HL-60 (cell line): ENCODE results near the gene GALNT17.

ENCODE experiments used
- DNase-seq, 2 experiments: peaks; one replicate each; pipeline ENCODE4 v3.0.0-alpha.2; 2010 to 2020; ENCODE audit warnings: low read depth in 1 of 2, low spot score in 1 of 2
- H3K27ac ChIP-seq: fragments of 250-450 bp; sonication (Bioruptor Pico); replicated peaks from 2 replicates; pipeline ENCODE4 v1.5.1; 2020; ENCODE audit warnings: mild to moderate bottlenecking, moderate library complexity
- H3K27me3 ChIP-seq: fragments of 250-450 bp; sonication (Bioruptor Pico); 2 replicates; pipeline ENCODE4 v1.5.1; 2021; ENCODE audit warnings: mild to moderate bottlenecking, moderate library complexity; ENCODE audit not compliant: insufficient read depth, poor library complexity, severe bottlenecking
- H3K4me3 ChIP-seq: replicated peaks from 2 replicates; pipeline ENCODE4 v1.5.1; 2011; ENCODE audit warnings: mild to moderate bottlenecking, control low read depth, low read length; ENCODE audit not compliant: insufficient read depth
- GABPA ChIP-seq: IDR thresholded peaks from 2 replicates; pipeline ENCODE4 v1.6.1; 2012; ENCODE audit warnings: low read depth
- POLR2AphosphoS5 ChIP-seq: IDR thresholded peaks from 2 replicates; pipeline ENCODE4 v1.6.1; 2012; ENCODE audit warnings: low read depth
- SPI1 ChIP-seq: IDR thresholded peaks from 2 replicates; pipeline ENCODE4 v1.6.1; 2012; ENCODE audit warnings: low read depth, mild to moderate bottlenecking, borderline replicate concordance
- TF ChIP-seq, protein P1 (sequence below): IDR thresholded peaks from 2 replicates; pipeline ENCODE4 v1.6.1; 2012; ENCODE audit warnings: low read depth; ENCODE audit not compliant: insufficient replicate concordance
- TF ChIP-seq, protein P2 (sequence below): IDR thresholded peaks from one replicate; pipeline ENCODE4 v1.5.1; 2011; ENCODE audit warnings: low read length, control low read depth, inconsistent platforms; ENCODE audit not compliant: insufficient read depth

The GALNT17 gene

DNA sequence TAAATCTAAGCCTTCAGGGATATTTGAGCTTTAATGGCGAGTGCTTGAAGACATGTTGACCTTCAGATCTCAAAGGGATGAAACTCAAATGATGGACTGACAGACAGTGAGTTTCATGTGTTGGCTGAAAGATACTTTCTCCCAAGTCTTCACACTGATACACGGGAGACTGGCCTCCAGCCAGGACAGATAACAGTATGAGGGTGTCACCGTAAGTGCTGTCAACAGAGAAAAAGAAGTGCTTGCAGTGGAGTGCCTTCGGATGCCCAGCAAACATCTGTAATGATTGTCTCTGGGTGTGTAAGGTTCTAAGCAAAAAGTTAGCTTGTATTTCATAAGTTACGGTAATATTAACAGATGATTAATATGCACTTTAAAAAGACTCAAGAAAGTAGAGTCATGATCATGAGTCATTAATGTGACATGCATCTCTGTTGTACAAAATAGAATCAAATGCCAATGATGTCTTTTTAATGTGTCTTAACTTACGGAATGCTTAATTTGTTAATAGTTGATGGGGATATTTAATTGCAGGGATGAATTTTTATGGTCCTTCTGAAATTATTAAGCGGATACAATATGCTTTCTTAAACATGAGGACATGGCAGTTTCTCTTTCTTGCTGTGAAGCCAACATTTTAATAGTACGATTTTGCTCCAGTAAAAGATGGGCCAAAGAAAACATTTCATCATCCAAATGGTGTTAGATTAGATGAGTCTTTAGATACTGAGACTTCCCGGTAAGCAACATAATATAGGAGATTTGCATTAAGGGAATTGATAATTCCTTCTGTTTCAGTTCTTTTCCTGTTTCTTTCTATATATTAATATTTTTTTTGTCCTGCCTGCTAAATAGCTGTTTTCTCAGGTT lies 292.5 kb downstream of the GALNT17 start:
- no peak for DNase-seq
- Histone ChIP-seq H3K27me3 (no peaks in the 10 kb centered on the region), H3K27ac (no peak overlapping the region), H3K4me3 (no peak overlapping the region)
- TF ChIP-seq SPI1 (no peak), GABPA (no peak), POLR2AphosphoS5 (no peak)
- TF ChIP-seq, protein P1, sequence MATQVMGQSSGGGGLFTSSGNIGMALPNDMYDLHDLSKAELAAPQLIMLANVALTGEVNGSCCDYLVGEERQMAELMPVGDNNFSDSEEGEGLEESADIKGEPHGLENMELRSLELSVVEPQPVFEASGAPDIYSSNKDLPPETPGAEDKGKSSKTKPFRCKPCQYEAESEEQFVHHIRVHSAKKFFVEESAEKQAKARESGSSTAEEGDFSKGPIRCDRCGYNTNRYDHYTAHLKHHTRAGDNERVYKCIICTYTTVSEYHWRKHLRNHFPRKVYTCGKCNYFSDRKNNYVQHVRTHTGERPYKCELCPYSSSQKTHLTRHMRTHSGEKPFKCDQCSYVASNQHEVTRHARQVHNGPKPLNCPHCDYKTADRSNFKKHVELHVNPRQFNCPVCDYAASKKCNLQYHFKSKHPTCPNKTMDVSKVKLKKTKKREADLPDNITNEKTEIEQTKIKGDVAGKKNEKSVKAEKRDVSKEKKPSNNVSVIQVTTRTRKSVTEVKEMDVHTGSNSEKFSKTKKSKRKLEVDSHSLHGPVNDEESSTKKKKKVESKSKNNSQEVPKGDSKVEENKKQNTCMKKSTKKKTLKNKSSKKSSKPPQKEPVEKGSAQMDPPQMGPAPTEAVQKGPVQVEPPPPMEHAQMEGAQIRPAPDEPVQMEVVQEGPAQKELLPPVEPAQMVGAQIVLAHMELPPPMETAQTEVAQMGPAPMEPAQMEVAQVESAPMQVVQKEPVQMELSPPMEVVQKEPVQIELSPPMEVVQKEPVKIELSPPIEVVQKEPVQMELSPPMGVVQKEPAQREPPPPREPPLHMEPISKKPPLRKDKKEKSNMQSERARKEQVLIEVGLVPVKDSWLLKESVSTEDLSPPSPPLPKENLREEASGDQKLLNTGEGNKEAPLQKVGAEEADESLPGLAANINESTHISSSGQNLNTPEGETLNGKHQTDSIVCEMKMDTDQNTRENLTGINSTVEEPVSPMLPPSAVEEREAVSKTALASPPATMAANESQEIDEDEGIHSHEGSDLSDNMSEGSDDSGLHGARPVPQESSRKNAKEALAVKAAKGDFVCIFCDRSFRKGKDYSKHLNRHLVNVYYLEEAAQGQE: no peak
- TF ChIP-seq, protein P2, sequence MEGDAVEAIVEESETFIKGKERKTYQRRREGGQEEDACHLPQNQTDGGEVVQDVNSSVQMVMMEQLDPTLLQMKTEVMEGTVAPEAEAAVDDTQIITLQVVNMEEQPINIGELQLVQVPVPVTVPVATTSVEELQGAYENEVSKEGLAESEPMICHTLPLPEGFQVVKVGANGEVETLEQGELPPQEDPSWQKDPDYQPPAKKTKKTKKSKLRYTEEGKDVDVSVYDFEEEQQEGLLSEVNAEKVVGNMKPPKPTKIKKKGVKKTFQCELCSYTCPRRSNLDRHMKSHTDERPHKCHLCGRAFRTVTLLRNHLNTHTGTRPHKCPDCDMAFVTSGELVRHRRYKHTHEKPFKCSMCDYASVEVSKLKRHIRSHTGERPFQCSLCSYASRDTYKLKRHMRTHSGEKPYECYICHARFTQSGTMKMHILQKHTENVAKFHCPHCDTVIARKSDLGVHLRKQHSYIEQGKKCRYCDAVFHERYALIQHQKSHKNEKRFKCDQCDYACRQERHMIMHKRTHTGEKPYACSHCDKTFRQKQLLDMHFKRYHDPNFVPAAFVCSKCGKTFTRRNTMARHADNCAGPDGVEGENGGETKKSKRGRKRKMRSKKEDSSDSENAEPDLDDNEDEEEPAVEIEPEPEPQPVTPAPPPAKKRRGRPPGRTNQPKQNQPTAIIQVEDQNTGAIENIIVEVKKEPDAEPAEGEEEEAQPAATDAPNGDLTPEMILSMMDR: no peak

DNA sequence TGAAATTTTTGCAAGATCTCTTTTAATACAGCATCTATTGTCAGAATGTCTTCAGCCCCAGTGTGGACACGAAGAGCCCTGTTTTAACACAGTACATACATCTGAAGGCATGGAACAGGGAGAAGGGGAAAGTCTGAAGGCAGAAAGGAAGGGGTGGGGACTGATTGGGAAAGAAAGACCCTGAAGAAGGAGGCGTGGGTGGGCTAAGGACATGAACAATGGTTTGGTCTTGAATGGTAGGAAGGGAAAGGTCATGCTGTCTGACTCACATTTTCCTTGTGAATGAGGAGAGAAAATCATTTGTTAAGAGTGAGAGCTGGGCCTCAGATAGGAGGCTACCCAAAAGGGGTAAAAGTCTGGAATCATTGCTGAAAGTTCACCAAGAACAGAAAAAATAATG lies 297.1 kb downstream of the GALNT17 start:
- Histone ChIP-seq H3K27ac (no peak overlapping the region), H3K27me3 (no peaks in the 10 kb centered on the region), H3K4me3 (no peak overlapping the region)
- no peak for DNase-seq
- TF ChIP-seq SPI1: no peak
- TF ChIP-seq, protein P1: no peak
- TF ChIP-seq, protein P2: no peak

DNA sequence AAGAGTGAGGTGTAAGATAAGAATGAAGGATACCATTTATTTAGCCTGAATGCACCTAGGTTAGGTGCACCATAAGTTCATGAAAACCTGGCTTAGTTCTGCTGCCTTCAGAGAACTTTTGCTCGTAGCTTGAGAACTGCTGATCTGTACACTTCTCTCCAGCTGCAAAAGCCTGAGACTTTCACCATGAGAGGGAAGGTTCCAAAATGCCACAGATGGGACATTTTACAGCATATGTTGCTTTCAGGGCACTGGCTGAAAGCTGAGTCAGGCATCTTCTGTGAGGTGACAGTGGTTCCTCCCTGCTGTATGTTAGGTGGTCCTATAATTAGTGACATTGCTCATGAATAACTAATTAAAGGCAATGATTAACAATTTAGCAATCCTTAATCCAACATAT lies 298.3 kb downstream of the GALNT17 start:
- Histone ChIP-seq H3K27ac (no peak overlapping the region), H3K4me3 (no peak overlapping the region), H3K27me3 (no peaks in the 10 kb centered on the region)
- DNase-seq: no peak
- TF ChIP-seq POLR2AphosphoS5 (no peak), SPI1 (no peak), GABPA (no peak)
- TF ChIP-seq, protein P2: no peak
- TF ChIP-seq, protein P1: no peak
